Cardiac muscle cell (in vitro differentiated cells and primary cell): ENCODE data around the gene FHOD1. TPM values are rescaled to one million over a fixed set of nuclear protein-coding genes. Genes with fewer than 3 reads are reported as not detected.

Experiments used
- DNase-seq, 2 donors: peaks; one replicate each; pipeline versions ENCODE4 v3.0.0 to v3.0.0-alpha.2; 2010 to 2017; ENCODE audit warnings: low read depth in 1 of 2, low spot score in 1 of 2
- H3K27ac ChIP-seq: fragments of 200-600 bp; sonication (generic); 2 replicates; pipeline ENCODE4 v1.5.1; 2016
- H3K27me3 ChIP-seq: fragments of 200-600 bp; sonication (generic); 2 replicates; pipeline ENCODE4 v1.6.0; 2016; ENCODE audit warnings: control low read depth
- H3K36me3 ChIP-seq: fragments of 200-600 bp; sonication (generic); 2 replicates; pipeline ENCODE4 v1.5.1; 2016; ENCODE audit warnings: control low read depth
- H3K4me1 ChIP-seq: fragments of 200-600 bp; sonication (generic); 2 replicates; pipeline ENCODE4 v1.8.1; 2017; ENCODE audit warnings: low read depth, mild to moderate bottlenecking, mixed run types
- H3K4me3 ChIP-seq: fragments of 200-600 bp; sonication (generic); 2 replicates; pipeline ENCODE4 v1.5.1; 2016; ENCODE audit warnings: mild to moderate bottlenecking
- H3K9me3 ChIP-seq: fragments of 200-600 bp; sonication (generic); 2 replicates; pipeline ENCODE4 v1.5.1; 2017; ENCODE audit warnings: low read depth, mild to moderate bottlenecking, control low read depth
- CTCF ChIP-seq: IDR thresholded peaks from 2 replicates; pipeline ENCODE4 v1.5.1; 2012; ENCODE audit warnings: low read depth, mild to moderate bottlenecking, low read length
- polyA plus RNA-seq: library from polyadenylated mRNA; unstranded; fragments of >200 nt; fragmentation: Nextera tagmentation; extraction: Ambion mirVana; gene quantifications from 2 replicates; pipeline ENCODE4 v1.2.1, GENCODE V29; 2016
- total RNA-seq: library from RNA; depleted of rRNA; stranded (reverse); fragments of >200 nt; gene quantifications from 2 replicates; pipeline ENCODE4 v1.2.3, GENCODE V29; 2016

The FHOD1 gene
- total and polyA plus RNA-seq, 2 experiments from 2014 or later: 17.9 to 18.5 TPM

- no peak overlapping the region for H3K4me3 ChIP-seq
- no peak for TF ChIP-seq CTCF
- H3K36me3 ChIP-seq: no peaks in the 10 kb centered on the region
- no peaks in the 10 kb centered on the region for H3K27me3 ChIP-seq
- no peaks in the 10 kb centered on the region for H3K4me1 ChIP-seq
- DNase-seq: no peak
- H3K9me3 ChIP-seq: no peaks in the 10 kb centered on the region
- H3K27ac ChIP-seq: no peak overlapping the region
These were observed 34.5 kb downstream of the FHOD1 start for GRCh38 chr16:67212766-67213165.

GRCh38 chr16:67211674-67212073 is 35.6 kb downstream of the FHOD1 start:
- Histone ChIP-seq H3K4me1 (no peaks in the 10 kb centered on the region), H3K27ac (no peak overlapping the region), H3K27me3 (no peaks in the 10 kb centered on the region), H3K4me3 (no peak overlapping the region), H3K36me3 (no peaks in the 10 kb centered on the region), H3K9me3 (no peaks in the 10 kb centered on the region)
- no peak for TF ChIP-seq CTCF
- no peak for DNase-seq

- no peak for DNase-seq
- TF ChIP-seq CTCF: no peak
These were observed 37.0 kb downstream of the FHOD1 start for GRCh38 chr16:67210069-67210937.

GRCh38 chr16:67209565-67209964 is 37.7 kb downstream of the FHOD1 start:
- Histone ChIP-seq H3K27ac (no peak overlapping the region), H3K36me3 (no peaks in the 10 kb centered on the region), H3K4me3 (no peak overlapping the region)

More at GRCh38 chr16:67210069-67210937, 37.0 kb downstream of the FHOD1 start:
- Histone ChIP-seq H3K27me3 (no peaks in the 10 kb centered on the region), H3K4me3 (no peak overlapping the region), H3K9me3 (no peaks in the 10 kb centered on the region), H3K36me3 (no peaks in the 10 kb centered on the region), H3K27ac (no peak overlapping the region), H3K4me1 (no peaks in the 10 kb centered on the region)

GRCh38 chr16:67208154-67208896 is 39.0 kb downstream of the FHOD1 start:
- Histone ChIP-seq H3K36me3 (peaks cover 2% of the 10 kb centered on the region), H3K27me3 (no peaks in the 10 kb centered on the region), H3K9me3 (no peaks in the 10 kb centered on the region), H3K4me1 (no peaks in the 10 kb centered on the region), H3K27ac (no peak overlapping the region), H3K4me3 (no peak overlapping the region)
- TF ChIP-seq CTCF: no peak
- DNase-seq: no peak

More at GRCh38 chr16:67209565-67209964, 37.7 kb downstream of the FHOD1 start:
- Histone ChIP-seq H3K4me1 (no peaks in the 10 kb centered on the region), H3K27me3 (no peaks in the 10 kb centered on the region), H3K9me3 (no peaks in the 10 kb centered on the region)
- no peak for DNase-seq
- no peak for TF ChIP-seq CTCF
